ENCODE data around the gene NEK11. TPM values are rescaled to one million over a fixed set of nuclear protein-coding genes. Genes with fewer than 3 reads are reported as not detected.

NEK11 gene
- total and polyA plus RNA-seq, 9 of the 15 experiments (the other 6 are each of a cell fraction or from before 2014, with no cell fraction given), result 0.28 to 1.5 (median 0.87) TPM

DNA sequence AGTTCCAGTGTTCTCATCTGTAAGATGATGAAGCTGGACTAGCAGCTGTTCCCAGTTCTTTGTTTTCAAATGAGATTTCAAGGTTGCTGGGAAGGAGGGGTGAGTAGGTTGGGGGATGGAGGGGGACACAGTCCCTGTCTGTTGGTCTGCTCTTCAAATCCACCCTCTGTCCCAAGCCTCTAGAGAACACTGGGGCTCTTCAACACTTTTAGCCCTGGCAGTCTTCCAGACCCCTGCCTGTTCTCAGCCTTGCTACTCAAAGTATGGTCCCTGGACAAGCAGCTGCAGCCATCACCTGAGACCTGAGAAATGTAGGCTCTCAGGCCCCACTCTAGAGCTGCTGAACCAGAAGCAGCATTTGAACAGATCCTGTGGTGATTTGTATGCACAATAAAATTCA, 41.3 kb downstream of the NEK11 start:
- Histone ChIP-seq H3K9ac (ENCODE audit: insufficient read depth in 1 of 2, low read depth in 2 of 2, low read length in 2 of 2) (no peak overlapping the region), H3K27me3 (ENCODE audit: control insufficient read depth in 2 of 2, insufficient read depth in 2 of 2, low read length in 2 of 2) (no peaks in the 10 kb centered on the region), H3K9me1 (ENCODE audit: control insufficient read depth, insufficient read depth, low read length) (no peaks in the 10 kb centered on the region), H2AFZ (ENCODE audit: low read depth, low read length) (no peak overlapping the region), H3K4me3 (no peak overlapping the region), H3K27ac (ENCODE audit: extremely low read depth, low read depth, low read length) (no peak overlapping the region), H3K4me2 (ENCODE audit: insufficient read depth, low read length) (no peak overlapping the region), H3K9me3 (replicated peaks; ENCODE audit: control insufficient read depth, insufficient read depth, low read depth, low read length) (no peaks in the 10 kb centered on the region), H3K79me2 (ENCODE audit: control insufficient read depth, insufficient read depth, low read length) (no peaks in the 10 kb centered on the region), H3K36me3 (ENCODE audit: control insufficient read depth, insufficient read depth, low read length) (no peaks in the 10 kb centered on the region), H4K20me1 (replicated peaks; ENCODE audit: control insufficient read depth, insufficient read depth, low read length) (no peaks in the 10 kb centered on the region), H3K4me1 (replicated peaks in 1 of 2; ENCODE audit: control insufficient read depth in 2 of 2, insufficient read depth in 2 of 2, low read length in 2 of 2) (peaks cover 0 to 11% of the 10 kb centered on the region in 2 experiments; a peak in 3 of 5 replicates)
- CTCF ChIA-PET (ENCODE audit: low intra/inter-chr PET ratio), result no interaction called here
- intact Hi-C loops (cut with micrococcal nuclease), result no loop called here
- TF ChIP-seq RBM25 (IDR thresholded peaks at IDR 0.05; ENCODE audit: low read depth, low read length, severe bottlenecking) (no peak), TEAD1 (CRISPR knock-in tag; IDR thresholded peaks at IDR 0.05) (no peak), FOSL1 (tag; conservative IDR thresholded peaks at IDR 0.05) (no peak), PPARD (CRISPR knock-in tag; IDR thresholded peaks at IDR 0.05) (no peak), NR1H2 (CRISPR knock-in tag; IDR thresholded peaks at IDR 0.05) (no peak)
- TF ChIP-seq, protein P1, sequence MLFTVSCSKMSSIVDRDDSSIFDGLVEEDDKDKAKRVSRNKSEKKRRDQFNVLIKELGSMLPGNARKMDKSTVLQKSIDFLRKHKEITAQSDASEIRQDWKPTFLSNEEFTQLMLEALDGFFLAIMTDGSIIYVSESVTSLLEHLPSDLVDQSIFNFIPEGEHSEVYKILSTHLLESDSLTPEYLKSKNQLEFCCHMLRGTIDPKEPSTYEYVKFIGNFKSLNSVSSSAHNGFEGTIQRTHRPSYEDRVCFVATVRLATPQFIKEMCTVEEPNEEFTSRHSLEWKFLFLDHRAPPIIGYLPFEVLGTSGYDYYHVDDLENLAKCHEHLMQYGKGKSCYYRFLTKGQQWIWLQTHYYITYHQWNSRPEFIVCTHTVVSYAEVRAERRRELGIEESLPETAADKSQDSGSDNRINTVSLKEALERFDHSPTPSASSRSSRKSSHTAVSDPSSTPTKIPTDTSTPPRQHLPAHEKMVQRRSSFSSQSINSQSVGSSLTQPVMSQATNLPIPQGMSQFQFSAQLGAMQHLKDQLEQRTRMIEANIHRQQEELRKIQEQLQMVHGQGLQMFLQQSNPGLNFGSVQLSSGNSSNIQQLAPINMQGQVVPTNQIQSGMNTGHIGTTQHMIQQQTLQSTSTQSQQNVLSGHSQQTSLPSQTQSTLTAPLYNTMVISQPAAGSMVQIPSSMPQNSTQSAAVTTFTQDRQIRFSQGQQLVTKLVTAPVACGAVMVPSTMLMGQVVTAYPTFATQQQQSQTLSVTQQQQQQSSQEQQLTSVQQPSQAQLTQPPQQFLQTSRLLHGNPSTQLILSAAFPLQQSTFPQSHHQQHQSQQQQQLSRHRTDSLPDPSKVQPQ (CRISPR knock-in tag; IDR thresholded peaks at IDR 0.05; ENCODE audit: borderline replicate concordance), result no peak
- in situ Hi-C loops (cut with MboI), result no loop called here
- no TSS peak for BruUV-seq (replicated peaks)
- POLR2A ChIA-PET, result interaction anchor here (1.7 kb wide), 1 partner anchor 9 kb away, joined by 3 read pairs; no protein-coding TSS in a partner anchor
- FAIRE-seq (no peak), DNase-seq (ENCODE audit: extremely low read depth in 1 of 4, low spot score in 3 of 4) (no peak), ATAC-seq (no peak)
